ENCODE data around the gene CACNG3. TPM values are rescaled to one million over a fixed set of nuclear protein-coding genes. Genes with fewer than 3 reads are reported as not detected.
"Not testable (repeated sequence)": the region's sequence is repeated elsewhere in the genome, so short reads cannot be mapped to it uniquely, and the experiment has no call there.

The CACNG3 gene
- total RNA-seq, 1 experiment from 2014 or later = not detected

DNA sequence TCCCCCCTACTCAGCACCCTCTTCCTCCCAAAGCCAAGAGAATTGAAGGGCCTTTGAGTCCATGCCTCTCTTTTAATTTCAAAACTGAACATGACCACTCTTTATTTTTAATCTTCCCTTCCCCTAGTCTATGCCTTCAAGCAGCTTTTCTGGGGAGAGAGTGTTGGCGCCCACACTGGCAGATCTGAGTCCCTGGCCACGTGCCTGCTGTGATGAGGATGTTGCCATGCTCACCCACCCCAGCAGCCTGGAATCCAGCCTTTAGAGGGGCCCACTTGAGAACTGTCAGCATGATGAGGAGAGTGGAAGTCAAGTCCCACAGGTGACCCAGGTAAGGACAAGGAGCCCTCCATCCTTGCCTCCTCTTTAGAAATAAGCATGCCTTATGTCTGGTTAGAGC, 20.3 kb upstream of the CACNG3 start:
- Histone ChIP-seq H3T11ph (ENCODE audit: low read length) (no peak overlapping the region), H3K23ac (ENCODE audit: insufficient read length, low read depth, low read length) (no peak overlapping the region), H3K4ac (ENCODE audit: low read depth, low read length) (no peak overlapping the region), H3K4me2 (ENCODE audit: insufficient read depth, insufficient read length, low read length) (no peak overlapping the region), H3K56ac (ENCODE audit: insufficient read length, low read depth, low read length) (no peak overlapping the region), H2AK5ac (ENCODE audit: insufficient read length, low read length) (no peak overlapping the region), H3K9me3 (ENCODE audit: control insufficient read depth, low read depth, low read length) (peaks cover 8% of the 10 kb centered on the region), H4K5ac (ENCODE audit: insufficient read length, low read depth, low read length) (no peak overlapping the region), H4K20me1 (ENCODE audit: control insufficient read depth, insufficient read depth, insufficient read length) (no peaks in the 10 kb centered on the region), H3K18ac (ENCODE audit: insufficient read length, low read depth, low read length) (no peak overlapping the region), H3K23me2 (ENCODE audit: insufficient read length, low read depth, low read length, poor library complexity, severe bottlenecking) (no peaks in the 10 kb centered on the region), H2BK120ac (ENCODE audit: low read depth, low read length, poor library complexity, severe bottlenecking) (no peak overlapping the region), H3K27me3 (ENCODE audit: insufficient read depth, low read length) (no peaks in the 10 kb centered on the region), H3K27ac (ENCODE audit: insufficient read length, low read depth, low read length) (no peak overlapping the region), H2AFZ (ENCODE audit: low read length) (no peak overlapping the region), H4K91ac (ENCODE audit: insufficient read length, low read depth, low read length) (no peak overlapping the region), H3K4me1 (ENCODE audit: insufficient read depth, low read length) (no peaks in the 10 kb centered on the region), H2BK12ac (ENCODE audit: insufficient read length, low read depth, low read length) (no peak overlapping the region), H4K8ac (replicated peaks; ENCODE audit: insufficient read length, low read depth, low read length) (no peak overlapping the region), H2BK5ac (ENCODE audit: insufficient read length, low read length) (no peak overlapping the region), H3K9ac (ENCODE audit: extremely low read depth, insufficient read length, low read length) (no peak overlapping the region), H3K79me2 (ENCODE audit: insufficient read depth, low read length) (no peaks in the 10 kb centered on the region), H2BK20ac (ENCODE audit: low read depth, low read length, poor library complexity, severe bottlenecking) (no peak overlapping the region), H3K14ac (ENCODE audit: insufficient read depth, low read length) (no peak overlapping the region), H3K79me1 (ENCODE audit: insufficient read depth, low read depth, low read length, poor library complexity, severe bottlenecking) (no peaks in the 10 kb centered on the region), H2BK15ac (ENCODE audit: low read depth, low read length) (no peak overlapping the region)
- Mint-ChIP-seq H3K4me1 (no peaks in the 10 kb centered on the region), H3K36me3 (ENCODE audit: insufficient read depth in 1 of 3, low read depth in 3 of 3) (peaks cover 0 to 23% (median 7%) of the 10 kb centered on the region in 3 experiments), H3K9me3 (peaks cover 11 to 26% of the 10 kb centered on the region in 2 experiments; a peak in 4 of 5 replicates), H3K27me3 (ENCODE audit: low read depth) (peaks cover 4% of the 10 kb centered on the region; the same call in 1 of the 2 replicates), H3K27ac (no peak overlapping the region), H3K4me3 (no peak overlapping the region)
- WGBS (ENCODE audit: extremely low coverage, insufficient read length, low lambda C conversion rate) = no CpG with 5 or more reads among the region's 2 CpGs
- TF ChIP-seq, protein P1, sequence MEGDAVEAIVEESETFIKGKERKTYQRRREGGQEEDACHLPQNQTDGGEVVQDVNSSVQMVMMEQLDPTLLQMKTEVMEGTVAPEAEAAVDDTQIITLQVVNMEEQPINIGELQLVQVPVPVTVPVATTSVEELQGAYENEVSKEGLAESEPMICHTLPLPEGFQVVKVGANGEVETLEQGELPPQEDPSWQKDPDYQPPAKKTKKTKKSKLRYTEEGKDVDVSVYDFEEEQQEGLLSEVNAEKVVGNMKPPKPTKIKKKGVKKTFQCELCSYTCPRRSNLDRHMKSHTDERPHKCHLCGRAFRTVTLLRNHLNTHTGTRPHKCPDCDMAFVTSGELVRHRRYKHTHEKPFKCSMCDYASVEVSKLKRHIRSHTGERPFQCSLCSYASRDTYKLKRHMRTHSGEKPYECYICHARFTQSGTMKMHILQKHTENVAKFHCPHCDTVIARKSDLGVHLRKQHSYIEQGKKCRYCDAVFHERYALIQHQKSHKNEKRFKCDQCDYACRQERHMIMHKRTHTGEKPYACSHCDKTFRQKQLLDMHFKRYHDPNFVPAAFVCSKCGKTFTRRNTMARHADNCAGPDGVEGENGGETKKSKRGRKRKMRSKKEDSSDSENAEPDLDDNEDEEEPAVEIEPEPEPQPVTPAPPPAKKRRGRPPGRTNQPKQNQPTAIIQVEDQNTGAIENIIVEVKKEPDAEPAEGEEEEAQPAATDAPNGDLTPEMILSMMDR (conservative IDR thresholded peaks at IDR 0.05) = no peak
- DNase-seq = no peak

DNA sequence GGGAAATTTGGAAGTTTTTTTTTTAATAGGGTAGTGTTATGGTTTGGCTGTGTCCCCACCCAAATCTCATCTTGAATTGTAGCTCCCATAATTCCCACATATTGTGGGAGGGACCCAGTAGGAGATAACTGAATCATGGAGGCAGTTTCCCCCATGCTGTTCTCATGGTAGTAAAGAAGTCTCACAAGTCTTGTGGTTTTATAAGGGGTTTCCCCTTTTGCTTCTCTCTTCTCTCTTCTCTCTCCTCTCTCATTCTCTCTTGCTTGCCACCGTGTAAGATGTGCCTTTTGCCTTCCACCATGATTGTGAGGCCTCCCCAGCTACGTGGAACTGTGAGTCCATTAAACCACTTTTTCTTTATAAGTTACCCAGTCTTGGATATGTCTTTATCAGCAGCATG, 17.3 kb upstream of the CACNG3 start:
- H3K9ac ChIP-seq (ENCODE audit: extremely low read depth, insufficient read length, low read length); H3K4me1 Mint-ChIP-seq; H3K4me2 ChIP-seq (ENCODE audit: insufficient read depth, insufficient read length, low read length); H3K23ac ChIP-seq (ENCODE audit: insufficient read length, low read depth, low read length); H2AFZ ChIP-seq (ENCODE audit: low read length); H2BK12ac ChIP-seq (ENCODE audit: insufficient read length, low read depth, low read length); H4K20me1 ChIP-seq (ENCODE audit: control insufficient read depth, insufficient read depth, insufficient read length); H3K27ac ChIP-seq (ENCODE audit: insufficient read length, low read depth, low read length); H3K9me3 ChIP-seq (ENCODE audit: control insufficient read depth, low read depth, low read length); H2AK5ac ChIP-seq (ENCODE audit: insufficient read length, low read length); H2BK120ac ChIP-seq (ENCODE audit: low read depth, low read length, poor library complexity, severe bottlenecking); H3K56ac ChIP-seq (ENCODE audit: insufficient read length, low read depth, low read length); H2BK5ac ChIP-seq (ENCODE audit: insufficient read length, low read length); H3K23me2 ChIP-seq (ENCODE audit: insufficient read length, low read depth, low read length, poor library complexity, severe bottlenecking); H3K79me1 ChIP-seq (ENCODE audit: insufficient read depth, low read depth, low read length, poor library complexity, severe bottlenecking); H3K4me3 Mint-ChIP-seq; H3K27ac Mint-ChIP-seq; DNase-seq; H3K27me3 ChIP-seq (ENCODE audit: insufficient read depth, low read length); H4K8ac ChIP-seq (replicated peaks; ENCODE audit: insufficient read length, low read depth, low read length); H4K91ac ChIP-seq (ENCODE audit: insufficient read length, low read depth, low read length); H3K4me1 ChIP-seq (ENCODE audit: insufficient read depth, low read length); H4K5ac ChIP-seq (ENCODE audit: insufficient read length, low read depth, low read length); H3K79me2 ChIP-seq (ENCODE audit: insufficient read depth, low read length); H3K18ac ChIP-seq (ENCODE audit: insufficient read length, low read depth, low read length); H3T11ph ChIP-seq (ENCODE audit: low read length); H2BK20ac ChIP-seq (ENCODE audit: low read depth, low read length, poor library complexity, severe bottlenecking); H3K27me3 Mint-ChIP-seq (ENCODE audit: low read depth); H3K14ac ChIP-seq (ENCODE audit: insufficient read depth, low read length); H2BK15ac ChIP-seq (ENCODE audit: low read depth, low read length); H3K4ac ChIP-seq (ENCODE audit: low read depth, low read length): not testable (repeated sequence)
- Mint-ChIP-seq H3K36me3 (ENCODE audit: insufficient read depth in 1 of 3, low read depth in 3 of 3) (peaks cover 0 to 23% (median 7%) of the 10 kb centered on the region in 3 experiments), H3K9me3 (peaks cover 11 to 26% of the 10 kb centered on the region in 2 experiments; a peak in 4 of 5 replicates)
- no CpG with 5 or more reads among the region's 2 CpGs for WGBS (ENCODE audit: extremely low coverage, insufficient read length, low lambda C conversion rate)
